ENCODE measurements around the gene SPNS3.

GRCh38 chr17:4513113-4514032, 79.6 kb downstream of the SPNS3 start:
- no peak for TF ChIP-seq POLR2AphosphoS5 (IDR thresholded peaks at IDR 0.05)
- TF ChIP-seq CTCF (IDR thresholded peaks at IDR 0.05) = no peak

All from gastroesophageal sphincter (tissue), 3 donors.